GM18508 (cell line): ENCODE results near the gene CALM1.

Experiments used
- ATAC-seq: cut with Tn5 transposase; IDR thresholded peaks from one replicate; pipeline ENCODE4 v1.9.1; 2021; ENCODE audit warnings: moderate number of reproducible peaks; ENCODE audit not compliant: insufficient read depth, unreplicated experiment

CALM1 gene

DNA sequence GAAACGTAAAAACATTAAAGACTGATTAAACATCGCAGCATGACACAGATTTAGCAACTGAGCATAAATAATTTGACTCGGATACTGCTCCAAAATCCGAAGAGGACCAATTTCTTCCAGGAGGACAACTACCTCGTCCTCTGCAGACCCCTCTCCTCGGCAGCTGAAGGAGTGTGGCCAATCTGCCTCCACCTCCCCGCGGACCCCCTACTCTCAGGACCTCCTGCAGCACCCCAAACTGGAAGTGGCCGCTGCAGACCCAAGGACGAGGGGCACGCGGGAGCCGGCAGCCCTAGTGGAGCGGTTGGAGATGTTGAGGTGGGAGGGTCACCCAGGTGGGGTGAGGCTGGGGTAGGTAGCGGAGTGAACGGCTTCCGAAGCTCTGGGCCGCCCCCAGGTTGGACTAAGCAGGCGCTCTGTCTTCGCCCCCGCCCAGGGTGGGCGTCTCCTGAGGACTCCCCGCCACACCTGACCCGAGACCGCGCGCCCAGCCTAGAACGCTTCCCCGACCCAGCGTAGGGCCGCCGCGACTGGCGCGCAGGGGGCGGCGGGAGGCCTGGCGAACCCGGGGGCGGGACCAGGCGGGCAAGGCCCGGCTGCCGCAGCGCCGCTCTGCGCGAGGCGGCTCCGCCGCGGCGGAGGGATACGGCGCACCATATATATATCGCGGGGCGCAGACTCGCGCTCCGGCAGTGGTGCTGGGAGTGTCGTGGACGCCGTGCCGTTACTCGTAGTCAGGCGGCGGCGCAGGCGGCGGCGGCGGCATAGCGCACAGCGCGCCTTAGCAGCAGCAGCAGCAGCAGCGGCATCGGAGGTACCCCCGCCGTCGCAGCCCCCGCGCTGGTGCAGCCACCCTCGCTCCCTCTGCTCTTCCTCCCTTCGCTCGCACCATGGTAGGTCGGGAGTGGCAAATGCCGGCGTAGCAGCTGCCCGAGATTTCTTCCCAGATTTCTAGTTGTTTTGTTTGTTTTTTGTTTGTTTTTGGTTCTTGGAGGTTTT, at the start of gene CALM1:
Gene CALM1, plus strand, starts transcription at position 689 of the 999 bp plus-strand sequence. Its CDS starts 202 bp downstream, at position 891.
- peak; percentile 37 for ATAC-seq

DNA sequence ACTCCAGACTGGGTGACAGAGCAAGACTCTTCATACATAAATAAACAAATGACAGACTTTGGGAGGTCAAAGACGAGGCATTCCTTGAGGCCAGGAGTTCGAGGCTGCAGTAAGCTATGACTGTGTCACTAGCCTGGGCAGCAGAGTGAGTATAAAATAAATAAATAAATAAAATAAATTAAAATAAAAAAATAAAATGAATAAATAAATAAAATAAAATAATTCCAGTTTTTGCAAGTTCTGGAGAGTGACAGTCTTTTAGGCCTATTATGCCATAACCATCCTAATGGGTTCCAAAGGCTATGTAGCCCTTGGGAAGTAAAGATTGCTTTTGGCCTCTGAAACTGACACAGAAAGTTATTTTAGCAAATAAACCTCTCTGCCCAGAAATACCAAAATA, 48.6 kb upstream of the CALM1 start:
- no peak for ATAC-seq

DNA sequence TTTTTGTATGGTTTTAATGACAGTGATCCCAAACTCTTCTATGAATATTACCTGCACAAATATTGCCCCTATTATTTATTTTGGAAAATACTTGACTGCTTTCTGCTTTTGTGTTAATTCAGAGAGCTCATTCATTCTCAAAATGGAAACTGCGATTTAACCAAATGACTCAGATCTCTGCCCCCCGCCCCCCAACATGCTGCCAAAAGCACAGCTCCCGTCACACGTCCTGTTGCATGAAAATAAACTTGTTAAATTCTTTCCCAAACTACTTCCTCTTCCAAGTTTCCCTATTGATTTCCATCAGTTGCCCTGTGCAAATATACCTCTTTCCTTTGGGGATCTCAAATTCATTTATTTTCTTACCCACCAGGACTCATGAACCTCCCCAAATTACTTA, 47.1 kb upstream of the CALM1 start:
- ATAC-seq, result no peak

DNA sequence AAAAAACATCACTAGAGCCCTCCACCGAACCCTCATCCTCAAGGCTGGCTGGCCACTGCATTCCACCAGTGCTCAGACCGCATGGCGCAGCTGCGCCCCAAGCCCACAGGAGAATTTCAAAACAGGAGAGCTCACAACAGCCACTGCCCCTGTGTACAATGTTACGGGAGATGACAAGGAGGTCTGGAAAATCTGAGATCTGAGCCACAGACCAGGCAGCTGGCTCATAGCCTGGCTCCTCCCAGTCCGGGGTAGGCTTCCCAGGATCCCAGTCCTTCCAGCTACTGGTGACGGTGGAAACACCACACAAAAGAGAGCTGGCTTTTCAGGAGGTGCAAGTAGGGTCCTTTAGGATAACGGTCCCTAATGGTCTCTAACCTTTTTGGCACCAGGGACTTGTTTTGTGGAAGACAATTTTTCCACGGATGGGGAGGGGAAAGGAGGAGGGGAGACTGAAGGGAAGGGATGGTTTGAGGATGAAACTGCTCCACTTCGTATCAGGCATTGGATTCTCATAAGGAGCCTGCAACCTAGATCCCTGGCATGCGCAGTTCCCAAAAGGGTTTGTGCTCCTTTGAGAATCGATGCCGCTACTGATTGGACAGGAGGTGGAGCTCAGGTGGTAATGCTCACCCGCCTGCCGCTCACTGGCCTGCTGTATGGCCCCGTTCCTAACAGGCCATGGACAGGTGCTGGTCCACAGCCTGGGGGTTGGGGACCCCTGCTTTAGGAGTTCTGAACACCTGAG, 42.1 kb upstream of the CALM1 start:
- ATAC-seq, result no peak

DNA sequence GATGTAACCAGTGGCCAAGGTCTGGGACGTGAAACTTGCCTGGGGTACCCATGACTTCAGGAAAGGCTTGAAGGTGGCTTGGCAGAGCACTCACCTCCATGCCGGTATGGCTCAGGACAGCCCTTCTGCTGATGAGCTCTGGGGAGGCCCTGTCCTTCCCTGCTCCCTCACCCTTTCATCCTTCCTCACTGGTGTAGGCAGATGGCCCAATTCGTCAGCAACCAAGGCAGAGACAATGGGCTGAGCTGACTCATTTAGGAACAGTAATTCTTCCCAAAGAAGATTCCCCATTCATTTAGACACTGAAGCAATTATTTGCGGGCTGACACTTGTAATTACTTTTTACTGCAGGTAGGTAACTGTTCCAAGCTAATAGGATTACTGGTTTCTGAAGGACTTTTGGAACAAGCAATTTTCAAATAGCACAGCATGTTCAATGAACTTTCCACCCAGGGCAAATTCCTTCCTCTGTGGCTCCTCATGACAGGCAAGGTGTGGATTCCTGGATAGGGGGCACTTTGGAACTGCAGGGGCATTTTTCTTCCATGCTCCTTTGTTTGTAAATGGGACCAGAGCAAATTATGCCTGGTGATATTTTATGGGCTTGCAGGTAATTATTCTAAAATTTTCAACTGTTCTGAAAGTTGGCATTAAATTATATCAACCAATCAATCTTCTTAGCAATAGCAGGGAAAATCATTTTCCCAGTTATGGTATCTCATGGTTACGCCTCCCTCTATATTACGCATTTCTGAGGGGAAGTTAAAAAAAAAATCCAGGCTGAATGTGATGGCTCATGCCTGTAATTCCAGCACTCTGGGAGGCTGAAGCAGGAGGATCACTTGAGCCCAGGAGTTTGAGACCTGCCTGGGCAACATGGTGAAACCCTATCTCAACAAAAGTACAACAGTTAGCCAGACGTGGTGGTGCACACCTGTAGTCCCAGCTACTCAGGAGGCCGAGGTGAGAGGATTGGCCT, 41.0 kb upstream of the CALM1 start:
- ATAC-seq, result no peak

DNA sequence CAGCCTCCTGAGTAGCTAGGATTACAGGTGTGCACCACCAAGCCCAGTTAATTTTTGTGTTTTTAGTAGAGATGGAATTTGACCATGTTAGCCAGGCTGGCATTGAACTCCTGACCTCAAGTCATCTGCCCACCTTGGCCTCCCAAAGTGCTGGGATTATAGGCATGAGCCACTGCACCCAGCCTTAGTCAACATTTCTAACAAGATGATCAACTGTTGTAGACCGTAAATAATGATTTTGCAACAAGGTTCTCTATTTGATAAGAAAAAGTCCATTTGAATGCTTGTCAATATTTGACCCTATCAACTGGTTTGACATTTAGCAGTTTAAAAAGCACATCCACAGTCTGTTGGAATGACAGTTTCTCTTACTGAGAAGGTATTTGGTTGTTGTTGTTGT, 39.9 kb upstream of the CALM1 start:
- no peak for ATAC-seq

DNA sequence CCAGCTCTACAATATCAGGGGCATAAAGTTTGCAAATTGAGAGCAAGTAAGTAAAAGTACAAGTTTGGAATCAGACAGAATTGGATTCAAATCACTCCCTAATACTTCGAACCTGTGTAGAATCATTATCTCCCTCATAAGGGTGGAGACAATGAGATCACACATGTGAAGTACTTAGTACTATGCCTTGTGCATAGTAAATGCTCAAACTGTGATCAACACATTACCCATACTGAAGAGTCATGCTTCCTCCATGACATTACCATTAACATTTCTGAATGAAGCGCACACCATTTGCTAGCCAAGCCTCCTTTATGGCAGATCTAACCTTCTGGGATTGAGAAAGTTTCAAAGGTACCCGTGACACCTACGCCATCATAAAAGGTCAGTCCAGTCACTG, 38.5 kb upstream of the CALM1 start:
- no peak for ATAC-seq

DNA sequence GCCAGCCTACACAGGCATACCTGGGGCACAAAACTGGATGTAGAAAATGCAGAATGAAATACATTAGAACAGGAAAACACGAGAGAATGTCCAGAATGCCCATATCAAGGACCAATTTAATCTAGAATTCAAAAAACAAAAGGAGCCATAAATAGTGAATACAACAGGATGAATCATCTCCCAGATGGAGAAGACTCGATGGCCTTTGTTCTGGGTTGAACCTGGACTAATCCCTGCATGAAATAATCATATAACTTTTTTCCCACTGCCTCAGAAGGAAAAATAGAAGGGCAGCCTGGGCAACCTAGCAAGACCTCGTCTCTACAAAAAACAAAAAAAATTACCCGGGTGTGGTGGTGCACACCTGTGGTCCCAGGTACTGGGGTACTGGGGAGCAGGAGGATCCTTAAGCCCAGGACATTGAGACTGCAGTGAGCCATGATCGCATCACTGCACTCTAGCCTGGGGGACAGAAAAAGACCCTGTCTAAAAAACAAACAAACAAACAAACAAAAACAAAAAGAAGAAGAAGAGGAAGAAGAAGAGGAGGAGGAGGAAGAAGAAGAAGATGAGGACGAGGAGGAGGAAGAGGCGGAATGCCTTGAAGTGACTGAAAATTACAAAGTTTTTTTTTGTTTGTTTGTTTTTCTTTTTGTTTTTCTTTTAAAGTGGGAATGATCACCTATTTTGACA, 34.8 kb upstream of the CALM1 start:
- no peak for ATAC-seq

DNA sequence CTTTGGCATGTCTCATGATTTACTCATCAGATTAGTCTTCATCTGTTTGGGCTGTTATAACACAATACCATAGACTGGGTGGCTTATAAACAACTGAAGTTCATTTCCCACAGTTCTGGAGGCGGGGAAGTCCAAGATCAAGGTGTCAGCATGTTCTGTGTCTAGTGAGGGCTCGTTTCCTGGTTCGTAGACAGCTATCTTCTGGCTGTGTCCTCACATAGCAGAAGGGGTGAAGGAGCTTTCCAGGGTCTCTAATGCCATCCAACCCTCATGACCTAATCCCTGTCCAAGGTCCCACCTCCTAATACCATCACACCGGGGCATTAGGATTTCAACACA, 34.3 kb upstream of the CALM1 start:
- no peak for ATAC-seq

DNA sequence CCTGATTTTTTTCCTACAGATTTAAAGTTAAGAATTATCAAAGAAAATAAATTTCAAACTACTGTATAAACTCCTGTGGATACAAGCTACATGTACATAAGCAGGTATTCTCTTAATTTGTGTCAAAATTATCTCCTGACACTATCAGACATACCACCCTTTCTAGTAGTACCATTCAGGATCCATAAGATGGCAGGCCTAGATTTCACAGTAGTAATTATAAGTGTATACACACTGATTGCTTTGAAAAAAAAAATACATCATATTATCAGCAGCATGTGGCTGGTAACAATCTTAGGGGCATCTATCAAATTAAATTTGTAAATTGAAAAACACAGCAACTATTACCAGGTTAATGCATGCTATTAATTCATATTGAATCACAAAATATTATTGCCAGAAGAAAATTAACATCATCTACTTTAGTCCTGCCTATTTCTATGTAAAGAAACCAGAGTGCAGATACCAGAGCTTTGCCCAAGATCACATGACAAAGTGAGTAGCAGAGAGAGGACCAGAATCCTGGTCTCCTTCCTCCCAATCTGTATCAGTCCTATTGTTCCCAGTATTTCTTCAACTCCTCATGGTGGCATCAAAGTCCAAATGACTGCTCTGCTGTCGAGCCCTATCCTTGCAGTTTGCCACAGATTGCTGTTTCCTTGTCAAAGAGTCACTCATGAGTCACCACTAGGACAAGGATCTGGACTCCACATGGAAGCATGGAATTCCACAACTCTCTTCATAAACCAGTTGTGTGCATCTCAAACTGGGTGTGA, 27.7 kb upstream of the CALM1 start:
- no peak for ATAC-seq

DNA sequence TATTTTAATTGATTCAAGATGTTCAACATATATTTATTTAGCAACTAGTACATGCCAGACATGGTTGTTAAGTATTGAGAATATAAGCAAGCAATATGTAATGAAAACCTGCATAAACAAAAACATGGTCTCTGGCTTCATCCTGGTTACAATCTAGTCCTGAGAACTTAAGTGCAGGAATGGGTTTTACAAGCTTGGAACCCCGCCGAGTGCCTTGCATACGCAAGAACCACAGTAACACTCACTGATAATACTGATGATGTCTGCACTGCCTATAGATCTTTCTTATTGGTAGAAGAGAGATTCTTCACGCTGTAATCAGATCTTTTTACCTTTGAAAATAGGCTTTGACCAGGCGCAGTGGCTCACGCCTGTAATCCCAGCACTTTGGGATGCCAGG, 22.9 kb upstream of the CALM1 start:
- no peak for ATAC-seq

DNA sequence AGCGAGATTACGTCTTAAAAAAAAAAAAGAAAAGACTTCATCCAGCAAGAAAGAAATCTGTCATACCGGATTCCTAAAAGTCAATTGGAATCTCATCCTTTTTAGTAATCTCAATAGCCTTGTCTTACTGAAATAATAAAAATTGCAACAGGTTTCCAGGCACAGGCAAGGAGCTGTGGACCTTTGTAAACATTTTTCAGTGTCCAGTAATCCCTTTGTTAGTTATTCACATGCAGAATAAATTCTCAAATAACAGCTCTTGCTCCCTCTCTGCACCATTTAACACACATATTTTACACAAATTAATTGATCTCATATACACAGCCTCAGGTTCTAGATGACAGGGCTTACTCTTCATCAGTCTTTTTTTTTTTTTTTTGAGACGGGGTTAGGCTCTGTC, 22.0 kb upstream of the CALM1 start:
- no peak for ATAC-seq

DNA sequence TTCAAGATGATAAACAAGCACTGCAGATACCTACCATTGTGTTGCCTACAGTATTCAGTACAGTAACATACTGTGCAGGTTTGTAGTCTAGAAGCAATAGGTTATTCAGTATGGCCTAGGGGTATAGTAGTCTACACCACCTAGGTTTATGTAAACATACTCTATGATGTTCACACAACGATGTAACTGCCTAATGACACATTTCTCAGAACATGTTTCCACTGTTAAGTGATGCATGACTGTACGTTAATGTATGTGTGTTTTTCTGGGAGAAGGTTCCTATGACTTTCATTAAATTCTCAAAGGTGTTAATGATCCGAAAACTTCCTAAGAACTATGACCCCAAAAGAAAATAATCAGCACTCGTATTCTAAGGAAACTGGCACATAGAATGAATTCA, 20.9 kb upstream of the CALM1 start:
- ATAC-seq, result no peak

DNA sequence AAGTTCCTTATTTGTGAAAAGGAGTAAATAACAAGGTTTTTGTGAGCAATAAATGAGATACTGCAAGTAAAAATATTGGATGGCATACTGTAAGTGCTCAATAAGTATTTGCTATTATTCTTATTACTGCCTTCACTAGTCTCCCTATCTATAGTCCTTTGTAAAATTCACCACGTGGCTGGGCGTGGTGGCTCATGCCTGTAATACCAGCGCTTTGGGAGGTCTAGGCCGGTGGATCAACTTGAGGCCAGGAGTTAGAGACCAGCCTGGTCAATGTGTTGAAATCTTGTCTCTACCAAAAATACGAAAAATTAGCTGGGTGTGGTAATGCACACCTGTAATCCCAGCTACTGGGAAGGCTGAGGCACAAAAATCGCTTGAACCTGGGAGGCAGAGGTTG, 18.6 kb upstream of the CALM1 start:
- ATAC-seq, result no peak

DNA sequence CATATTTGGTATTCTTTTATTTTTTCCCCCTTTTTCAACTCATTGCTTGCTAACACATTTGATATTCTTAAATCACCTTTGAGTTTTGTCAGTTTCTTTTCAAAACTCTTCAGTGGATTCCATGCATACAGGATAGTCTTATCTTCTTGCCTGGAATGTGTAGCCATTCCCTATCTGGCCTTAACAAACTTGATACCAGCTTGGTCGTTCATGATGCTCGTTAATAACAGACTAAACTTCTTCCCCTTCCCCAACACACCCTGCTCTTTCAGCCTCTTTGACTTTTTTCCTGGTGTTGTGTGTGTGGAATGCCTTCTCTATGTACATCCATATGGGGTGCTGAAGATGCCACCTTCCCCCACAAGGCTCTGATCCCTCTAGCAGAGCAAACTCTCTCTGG, 17.7 kb upstream of the CALM1 start:
- no peak for ATAC-seq

DNA sequence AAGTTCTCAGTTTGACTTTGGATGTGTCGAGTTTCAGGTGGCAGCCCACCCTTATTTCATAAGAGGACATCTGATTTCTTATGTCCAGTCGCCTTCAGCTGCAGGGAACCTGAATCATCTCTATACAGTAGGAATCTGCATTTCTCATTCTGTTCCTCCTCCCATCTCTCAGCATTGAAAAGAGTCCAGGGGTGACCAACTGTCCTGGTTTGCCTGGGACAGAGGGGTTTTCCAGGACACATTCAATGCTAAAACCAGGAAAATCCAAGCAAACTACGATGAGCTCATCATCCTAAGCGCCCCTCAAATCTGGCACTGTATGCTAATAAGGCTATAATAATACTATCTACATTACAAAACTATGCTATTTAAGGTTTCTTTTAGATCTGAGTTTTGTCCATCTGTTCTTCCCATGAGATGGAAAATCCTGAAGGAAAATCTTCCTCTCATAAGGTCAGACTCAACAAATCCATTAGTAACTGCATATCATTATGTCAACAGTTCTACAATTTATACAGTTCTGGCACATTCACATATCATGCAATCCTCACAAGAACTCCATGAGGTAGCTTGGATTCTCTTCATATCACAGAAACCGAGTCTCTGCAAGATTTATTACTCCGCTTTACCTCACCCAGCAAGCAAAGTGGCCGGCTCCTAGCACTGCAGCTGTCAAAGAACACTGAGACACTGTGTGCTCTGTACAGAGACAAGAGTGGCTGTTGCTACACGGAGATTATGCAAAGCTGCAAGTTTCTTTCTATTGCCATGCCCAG, 15.6 kb upstream of the CALM1 start:
- no peak for ATAC-seq

DNA sequence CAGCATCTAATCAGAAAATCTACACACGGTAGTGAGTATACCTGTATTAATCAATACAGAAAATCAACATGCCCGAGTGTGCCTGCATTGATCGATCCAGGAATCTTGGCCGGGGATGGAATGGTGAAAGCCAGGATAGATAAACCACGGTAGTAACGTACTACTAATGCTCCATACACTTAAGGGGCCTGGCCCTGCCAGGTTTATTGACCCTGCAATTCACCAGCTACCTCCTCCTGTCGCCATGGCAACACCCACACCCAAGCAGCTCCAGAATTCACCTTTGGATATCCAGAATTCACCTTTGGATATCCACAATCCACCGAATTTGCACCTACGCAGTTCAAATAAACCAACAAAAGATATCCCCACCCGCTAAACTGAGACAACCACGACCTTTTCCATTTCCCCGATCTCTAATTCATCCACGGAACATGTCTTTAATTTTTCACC, 14.8 kb upstream of the CALM1 start:
- ATAC-seq, result no peak

DNA sequence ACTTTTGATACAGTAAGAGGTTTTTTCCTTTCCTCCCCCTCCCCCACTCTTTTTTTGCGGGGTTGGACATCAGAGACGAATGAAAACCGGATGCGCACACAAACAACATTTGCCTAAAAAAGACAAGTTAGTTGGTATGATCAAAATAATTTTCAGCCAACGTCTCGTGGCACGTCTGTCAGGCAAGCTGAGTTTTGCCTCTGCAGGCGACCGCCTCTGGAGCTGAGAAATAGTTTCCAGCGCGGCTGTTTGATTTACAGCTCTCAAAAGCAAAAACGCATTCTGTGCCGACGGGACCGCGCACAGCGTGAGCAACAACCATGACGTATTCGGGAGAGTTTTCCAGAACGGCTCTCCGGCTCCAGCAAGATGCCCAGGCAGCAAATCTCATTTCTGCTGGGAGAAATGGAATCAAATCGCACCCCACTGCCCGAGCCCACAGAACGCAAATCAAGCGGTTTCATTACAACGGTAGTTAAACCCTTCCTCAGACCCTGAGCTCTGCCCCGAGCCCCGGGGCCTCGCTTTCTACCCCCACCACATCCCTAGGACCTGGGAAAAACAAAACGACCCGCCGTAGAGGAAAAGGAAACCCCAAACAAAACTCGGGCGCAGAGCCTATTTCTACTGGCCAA, 14.2 kb upstream of the CALM1 start:
- ATAC-seq, result peak; percentile 2
